HepG2 (cell line): Measurements from ENCODE around the gene ERV3-1. TPM values are rescaled to one million over a fixed set of nuclear protein-coding genes. Genes with fewer than 3 reads are reported as not detected.
A peak's percentile ranks its signal among the peaks of the same experiment; 100 is the strongest.

Source experiments
- CAMTA2 ChIP-seq: sonication (generic); formaldehyde crosslinking; IDR thresholded peaks from 2 replicates; pipeline ENCODE4 v1.4.0; 2020; ENCODE audit warnings: mild to moderate bottlenecking, missing genetic modification reagents, borderline replicate concordance
- ELF1 ChIP-seq: sonication (generic); formaldehyde crosslinking; IDR thresholded peaks from 2 replicates; pipeline ENCODE4 v1.4.0; 2020; ENCODE audit warnings: missing genetic modification reagents
- HNRNPK ChIP-seq: fragments of 200-400 bp; formaldehyde crosslinking; IDR thresholded peaks from 2 replicates; pipeline ENCODE4 v1.6.1; 2018; ENCODE audit warnings: low read length, low read depth, moderate library complexity, mild to moderate bottlenecking; ENCODE audit not compliant: poor library complexity, severe bottlenecking
- HNRNPL ChIP-seq: fragments of 200-400 bp; formaldehyde crosslinking; IDR thresholded peaks from 2 replicates; pipeline ENCODE4 v1.6.1; 2017; ENCODE audit warnings: mild to moderate bottlenecking, low read depth, low read length
- SMAD1 ChIP-seq: sonication (generic); formaldehyde crosslinking; IDR thresholded peaks from 2 replicates; pipeline ENCODE4 v1.4.0; 2020; ENCODE audit warnings: missing genetic modification reagents, low read depth, mild to moderate bottlenecking, borderline replicate concordance
- SRSF1 ChIP-seq: fragments of 200-400 bp; formaldehyde crosslinking; optimal IDR thresholded peaks from 2 replicates; pipeline ENCODE3; 2017; ENCODE audit warnings: mild to moderate bottlenecking, low read depth, low read length, moderate library complexity
- XBP1 ChIP-seq: sonication (generic); formaldehyde crosslinking; IDR thresholded peaks from 2 replicates; pipeline ENCODE4 v1.5.0; 2020; ENCODE audit warnings: missing genetic modification reagents
- ZFP82 ChIP-seq: sonication (generic); formaldehyde crosslinking; IDR thresholded peaks from 2 replicates; pipeline ENCODE4 v1.5.1; 2020; ENCODE audit warnings: mild to moderate bottlenecking, missing genetic modification reagents, borderline replicate concordance
- ZKSCAN5 ChIP-seq: sonication (generic); formaldehyde crosslinking; IDR thresholded peaks from 2 replicates; pipeline ENCODE4 v1.5.1; 2020; ENCODE audit warnings: mild to moderate bottlenecking, missing genetic modification reagents
- ZKSCAN8 ChIP-seq: IDR thresholded peaks from 2 replicates; pipeline ENCODE4 v1.6.1; 2016; ENCODE audit warnings: borderline replicate concordance, missing genetic modification reagents, missing compliant biosample characterization
- ZNF354B ChIP-seq: sonication (generic); formaldehyde crosslinking; IDR thresholded peaks from 2 replicates; pipeline ENCODE4 v1.8.0; 2022; ENCODE audit warnings: mild to moderate bottlenecking, missing genetic modification reagents
- ZNF737 ChIP-seq: sonication (generic); formaldehyde crosslinking; IDR thresholded peaks from 2 replicates; pipeline ENCODE4 v1.5.0; 2020; ENCODE audit warnings: missing genetic modification reagents, mild to moderate bottlenecking, borderline replicate concordance
- ZNF749 ChIP-seq: sonication (generic); formaldehyde crosslinking; IDR thresholded peaks from 2 replicates; pipeline ENCODE4 v1.8.0; 2022; ENCODE audit warnings: mild to moderate bottlenecking, missing genetic modification reagents, moderate library complexity, borderline replicate concordance
- polyA plus RNA-seq, 8 experiments: library from polyadenylated mRNA; depleted of rRNA in 3 of 8; stranded (reverse) in 7 of 8; unstranded in 1 of 8; fragments of >200 nt; fragmentation: Illumina TruSeq in 4 of 8; extraction: Trizol in 4 of 8; gene quantifications; 2 replicates each; pipeline versions ENCODE4 v1.2.1 to v1.2.3, GENCODE V29; 2011 to 2016; ENCODE audit warnings: low read depth in 4 of 8, missing spikeins in 1 of 8, mixed read lengths in 1 of 8; ENCODE audit not compliant: insufficient read depth in 1 of 8
- total RNA-seq, 5 experiments: library from RNA; depleted of rRNA; stranded (reverse); fragments of >200 nt; fragmentation: Illumina TruSeq; extraction: Trizol; gene quantifications; 2 replicates each; pipeline ENCODE4 v1.2.3, GENCODE V29; 2016; ENCODE audit warnings: low read depth in 1 of 5
- TF ChIP-seq, protein P1 (sequence below): sonication (generic); formaldehyde crosslinking; IDR thresholded peaks from 2 replicates; pipeline ENCODE4 v1.5.0; 2020; ENCODE audit warnings: mild to moderate bottlenecking, missing genetic modification reagents, borderline replicate concordance
- TF ChIP-seq, protein P2 (sequence below): sonication (generic); formaldehyde crosslinking; IDR thresholded peaks from 2 replicates; pipeline ENCODE4 v1.5.0; 2020; ENCODE audit warnings: mild to moderate bottlenecking, missing genetic modification reagents, borderline replicate concordance
- TF ChIP-seq, protein P3 (sequence below): sonication (generic); formaldehyde crosslinking; IDR thresholded peaks from 2 replicates; pipeline ENCODE4 v1.5.1; 2020; ENCODE audit warnings: missing genetic modification reagents, mild to moderate bottlenecking, borderline replicate concordance

The ERV3-1 gene
- total and polyA plus RNA-seq, 2 of the 13 experiments (the other 11 are each of a cell fraction or from before 2014, with no cell fraction given), result 20.4 to 86.3 TPM

DNA sequence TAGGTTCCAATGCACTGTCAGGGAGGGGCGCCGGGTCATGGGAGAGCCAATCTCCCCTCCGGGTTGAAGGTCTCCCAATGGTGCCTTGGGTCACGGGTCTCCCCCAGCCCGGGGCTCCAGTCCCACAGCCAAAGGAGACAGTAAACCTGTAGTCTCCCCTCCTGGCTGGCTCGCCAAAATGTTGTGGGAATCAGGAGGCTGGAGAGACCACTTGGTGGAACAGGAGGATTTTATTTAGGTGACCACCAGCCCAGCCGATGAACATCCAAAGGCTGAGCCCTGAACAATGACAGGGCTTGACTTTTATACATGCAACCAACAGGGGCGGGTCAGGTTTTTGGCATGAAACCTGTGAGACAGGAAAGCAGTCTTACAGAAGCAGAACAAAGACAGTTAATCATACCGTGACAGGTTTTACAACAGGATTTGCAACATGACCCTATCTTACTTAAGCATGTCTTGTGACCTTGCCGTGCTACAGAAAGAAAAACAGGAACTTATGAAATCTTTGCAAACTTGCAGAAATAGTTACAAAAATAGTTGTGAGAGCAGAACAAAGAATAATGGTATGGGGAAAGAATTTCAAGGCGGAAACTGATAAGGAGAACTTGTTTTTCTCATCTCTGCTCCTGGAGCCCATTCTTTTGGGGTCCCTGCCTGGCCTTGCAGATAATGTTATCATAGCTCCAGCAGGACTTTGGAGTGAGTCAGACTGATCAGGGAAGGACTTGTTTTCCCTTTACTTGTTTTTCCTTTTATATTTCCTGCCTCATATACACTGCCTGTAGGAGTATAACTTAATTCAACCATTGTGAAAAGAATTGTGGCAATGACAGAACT, 7.1 kb downstream of the ERV3-1 start (continued):
- TF ChIP-seq, protein P1, sequence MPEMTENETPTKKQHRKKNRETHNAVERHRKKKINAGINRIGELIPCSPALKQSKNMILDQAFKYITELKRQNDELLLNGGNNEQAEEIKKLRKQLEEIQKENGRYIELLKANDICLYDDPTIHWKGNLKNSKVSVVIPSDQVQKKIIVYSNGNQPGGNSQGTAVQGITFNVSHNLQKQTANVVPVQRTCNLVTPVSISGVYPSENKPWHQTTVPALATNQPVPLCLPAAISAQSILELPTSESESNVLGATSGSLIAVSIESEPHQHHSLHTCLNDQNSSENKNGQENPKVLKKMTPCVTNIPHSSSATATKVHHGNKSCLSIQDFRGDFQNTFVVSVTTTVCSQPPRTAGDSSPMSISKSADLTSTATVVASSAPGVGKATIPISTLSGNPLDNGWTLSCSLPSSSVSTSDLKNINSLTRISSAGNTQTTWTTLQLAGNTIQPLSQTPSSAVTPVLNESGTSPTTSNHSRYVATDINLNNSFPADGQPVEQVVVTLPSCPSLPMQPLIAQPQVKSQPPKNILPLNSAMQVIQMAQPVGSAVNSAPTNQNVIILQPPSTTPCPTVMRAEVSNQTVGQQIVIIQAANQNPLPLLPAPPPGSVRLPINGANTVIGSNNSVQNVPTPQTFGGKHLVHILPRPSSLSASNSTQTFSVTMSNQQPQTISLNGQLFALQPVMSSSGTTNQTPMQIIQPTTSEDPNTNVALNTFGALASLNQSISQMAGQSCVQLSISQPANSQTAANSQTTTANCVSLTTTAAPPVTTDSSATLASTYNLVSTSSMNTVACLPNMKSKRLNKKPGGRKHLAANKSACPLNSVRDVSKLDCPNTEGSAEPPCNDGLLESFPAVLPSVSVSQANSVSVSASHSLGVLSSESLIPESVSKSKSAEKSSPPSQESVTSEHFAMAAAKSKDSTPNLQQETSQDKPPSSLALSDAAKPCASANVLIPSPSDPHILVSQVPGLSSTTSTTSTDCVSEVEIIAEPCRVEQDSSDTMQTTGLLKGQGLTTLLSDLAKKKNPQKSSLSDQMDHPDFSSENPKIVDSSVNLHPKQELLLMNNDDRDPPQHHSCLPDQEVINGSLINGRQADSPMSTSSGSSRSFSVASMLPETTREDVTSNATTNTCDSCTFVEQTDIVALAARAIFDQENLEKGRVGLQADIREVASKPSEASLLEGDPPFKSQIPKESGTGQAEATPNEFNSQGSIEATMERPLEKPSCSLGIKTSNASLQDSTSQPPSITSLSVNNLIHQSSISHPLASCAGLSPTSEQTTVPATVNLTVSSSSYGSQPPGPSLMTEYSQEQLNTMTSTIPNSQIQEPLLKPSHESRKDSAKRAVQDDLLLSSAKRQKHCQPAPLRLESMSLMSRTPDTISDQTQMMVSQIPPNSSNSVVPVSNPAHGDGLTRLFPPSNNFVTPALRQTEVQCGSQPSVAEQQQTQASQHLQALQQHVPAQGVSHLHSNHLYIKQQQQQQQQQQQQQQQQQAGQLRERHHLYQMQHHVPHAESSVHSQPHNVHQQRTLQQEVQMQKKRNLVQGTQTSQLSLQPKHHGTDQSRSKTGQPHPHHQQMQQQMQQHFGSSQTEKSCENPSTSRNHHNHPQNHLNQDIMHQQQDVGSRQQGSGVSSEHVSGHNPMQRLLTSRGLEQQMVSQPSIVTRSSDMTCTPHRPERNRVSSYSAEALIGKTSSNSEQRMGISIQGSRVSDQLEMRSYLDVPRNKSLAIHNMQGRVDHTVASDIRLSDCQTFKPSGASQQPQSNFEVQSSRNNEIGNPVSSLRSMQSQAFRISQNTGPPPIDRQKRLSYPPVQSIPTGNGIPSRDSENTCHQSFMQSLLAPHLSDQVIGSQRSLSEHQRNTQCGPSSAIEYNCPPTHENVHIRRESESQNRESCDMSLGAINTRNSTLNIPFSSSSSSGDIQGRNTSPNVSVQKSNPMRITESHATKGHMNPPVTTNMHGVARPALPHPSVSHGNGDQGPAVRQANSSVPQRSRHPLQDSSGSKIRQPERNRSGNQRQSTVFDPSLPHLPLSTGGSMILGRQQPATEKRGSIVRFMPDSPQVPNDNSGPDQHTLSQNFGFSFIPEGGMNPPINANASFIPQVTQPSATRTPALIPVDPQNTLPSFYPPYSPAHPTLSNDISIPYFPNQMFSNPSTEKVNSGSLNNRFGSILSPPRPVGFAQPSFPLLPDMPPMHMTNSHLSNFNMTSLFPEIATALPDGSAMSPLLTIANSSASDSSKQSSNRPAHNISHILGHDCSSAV (CRISPR knock-in tag), result no peak
- TF ChIP-seq SRSF1, result no peak
- no peak for TF ChIP-seq HNRNPL
- TF ChIP-seq, protein P2, sequence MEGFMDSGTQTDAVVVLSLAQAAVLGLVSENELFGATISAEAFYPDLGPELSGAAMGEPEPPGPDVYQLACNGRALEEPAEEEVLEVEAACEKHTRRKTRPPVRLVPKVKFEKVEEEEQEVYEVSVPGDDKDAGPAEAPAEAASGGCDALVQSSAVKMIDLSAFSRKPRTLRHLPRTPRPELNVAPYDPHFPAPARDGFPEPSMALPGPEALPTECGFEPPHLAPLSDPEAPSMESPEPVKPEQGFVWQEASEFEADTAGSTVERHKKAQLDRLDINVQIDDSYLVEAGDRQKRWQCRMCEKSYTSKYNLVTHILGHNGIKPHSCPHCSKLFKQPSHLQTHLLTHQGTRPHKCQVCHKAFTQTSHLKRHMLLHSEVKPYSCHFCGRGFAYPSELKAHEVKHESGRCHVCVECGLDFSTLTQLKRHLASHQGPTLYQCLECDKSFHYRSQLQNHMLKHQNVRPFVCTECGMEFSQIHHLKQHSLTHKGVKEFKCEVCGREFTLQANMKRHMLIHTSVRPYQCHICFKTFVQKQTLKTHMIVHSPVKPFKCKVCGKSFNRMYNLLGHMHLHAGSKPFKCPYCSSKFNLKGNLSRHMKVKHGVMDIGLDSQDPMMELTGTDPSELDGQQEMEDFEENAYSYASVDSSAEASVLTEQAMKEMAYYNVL (CRISPR knock-in tag), result peak; percentile 93
- TF ChIP-seq ZFP82, result no peak
- TF ChIP-seq ZNF737, result no peak
- no peak for TF ChIP-seq SMAD1 (CRISPR knock-in tag)
- TF ChIP-seq HNRNPK, result no peak
- TF ChIP-seq ZKSCAN5 (CRISPR knock-in tag), result no peak
- TF ChIP-seq, protein P3, sequence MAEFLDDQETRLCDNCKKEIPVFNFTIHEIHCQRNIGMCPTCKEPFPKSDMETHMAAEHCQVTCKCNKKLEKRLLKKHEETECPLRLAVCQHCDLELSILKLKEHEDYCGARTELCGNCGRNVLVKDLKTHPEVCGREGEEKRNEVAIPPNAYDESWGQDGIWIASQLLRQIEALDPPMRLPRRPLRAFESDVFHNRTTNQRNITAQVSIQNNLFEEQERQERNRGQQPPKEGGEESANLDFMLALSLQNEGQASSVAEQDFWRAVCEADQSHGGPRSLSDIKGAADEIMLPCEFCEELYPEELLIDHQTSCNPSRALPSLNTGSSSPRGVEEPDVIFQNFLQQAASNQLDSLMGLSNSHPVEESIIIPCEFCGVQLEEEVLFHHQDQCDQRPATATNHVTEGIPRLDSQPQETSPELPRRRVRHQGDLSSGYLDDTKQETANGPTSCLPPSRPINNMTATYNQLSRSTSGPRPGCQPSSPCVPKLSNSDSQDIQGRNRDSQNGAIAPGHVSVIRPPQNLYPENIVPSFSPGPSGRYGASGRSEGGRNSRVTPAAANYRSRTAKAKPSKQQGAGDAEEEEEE (CRISPR knock-in tag), result no peak
- peak; percentile 95 for TF ChIP-seq ZKSCAN8 (CRISPR knock-in tag)
- TF ChIP-seq ZNF749, result 0 out of 2 replicates have a peak, but pooled peaks have one; percentile 33
- TF ChIP-seq CAMTA2 (CRISPR knock-in tag), result no peak
- TF ChIP-seq ZNF354B (CRISPR knock-in tag), result no peak
- peak; percentile 58; the same call in 1 of the 2 replicates for TF ChIP-seq ELF1 (CRISPR knock-in tag)
- TF ChIP-seq XBP1 (CRISPR knock-in tag), result no peak
